Measurements from ENCODE around the gene DCXR. TPM values are rescaled to one million over a fixed set of nuclear protein-coding genes. Genes with fewer than 3 reads are reported as not detected.

The DCXR gene
- total and polyA plus RNA-seq, 2 experiments from 2014 or later: 70.2 to 75.8 TPM

GRCh38 chr17:82009413-82009812 is 28.1 kb downstream of the DCXR start:
- TF ChIP-seq EZH2 (IDR thresholded peaks at IDR 0.05; ENCODE audit: insufficient read depth, poor library complexity, severe bottlenecking) (no peak), EZH2phosphoT487 (IDR thresholded peaks at IDR 0.05; ENCODE audit: insufficient read depth, low read depth) (no peak)
- no peak overlapping the region for H3K9ac ChIP-seq
- 94% methylated on average over 15 of the region's 15 CpGs for WGBS, 2 experiments (ENCODE audit: low coverage in 1 of 2, low lambda C conversion rate in 2 of 2, missing lambda C conversion rate in 2 of 2)
- no peaks in the 10 kb centered on the region for H3K36me3 ChIP-seq (ENCODE audit: low read depth)
- H4K20me1 ChIP-seq (ENCODE audit: insufficient read depth): no peaks in the 10 kb centered on the region
- no peaks in the 10 kb centered on the region for H3K9me3 ChIP-seq (ENCODE audit: low read depth)
- in situ Hi-C loops (cut with MboI): no loop called here
- DNase-seq: no peak
- H3K79me2 ChIP-seq (ENCODE audit: insufficient read depth): no peaks in the 10 kb centered on the region
- no peaks in the 10 kb centered on the region for H3F3A ChIP-seq (ENCODE audit: insufficient read depth)
- no peaks in the 10 kb centered on the region for H3K27me3 ChIP-seq (replicated peaks; ENCODE audit: insufficient read depth)
- no peaks in the 10 kb centered on the region for H3K9me2 ChIP-seq (ENCODE audit: insufficient read depth)
- no peak overlapping the region for H3K4me2 ChIP-seq (ENCODE audit: unreplicated experiment)
- H3K4me1 ChIP-seq (ENCODE audit: insufficient read depth): peaks cover 13% of the 10 kb centered on the region
- H3K27ac ChIP-seq: no peak overlapping the region
- H2AFZ ChIP-seq: no peak overlapping the region
- H3K4me3 ChIP-seq: no peak overlapping the region

- Histone ChIP-seq H3K4me3 (no peak overlapping the region), H3K9me3 (ENCODE audit: low read depth) (no peaks in the 10 kb centered on the region), H3K79me2 (ENCODE audit: insufficient read depth) (no peaks in the 10 kb centered on the region), H3K27me3 (replicated peaks; ENCODE audit: insufficient read depth) (no peaks in the 10 kb centered on the region), H4K20me1 (ENCODE audit: insufficient read depth) (no peaks in the 10 kb centered on the region), H3K27ac (no peak overlapping the region), H3K9me2 (ENCODE audit: insufficient read depth) (no peaks in the 10 kb centered on the region), H2AFZ (no peak overlapping the region), H3K9ac (no peak overlapping the region), H3K4me1 (ENCODE audit: insufficient read depth) (peaks cover 17% of the 10 kb centered on the region), H3F3A (ENCODE audit: insufficient read depth) (no peaks in the 10 kb centered on the region), H3K4me2 (ENCODE audit: unreplicated experiment) (no peak overlapping the region), H3K36me3 (ENCODE audit: low read depth) (no peaks in the 10 kb centered on the region)
- in situ Hi-C loops (cut with MboI): no loop called here
- TF ChIP-seq EZH2phosphoT487 (IDR thresholded peaks at IDR 0.05; ENCODE audit: insufficient read depth, low read depth) (no peak), EZH2 (IDR thresholded peaks at IDR 0.05; ENCODE audit: insufficient read depth, poor library complexity, severe bottlenecking) (no peak)
- no peak for DNase-seq
- 95% methylated on average over 26 to 27 of the region's 28 CpGs for WGBS, 2 experiments (ENCODE audit: low coverage in 1 of 2, low lambda C conversion rate in 2 of 2, missing lambda C conversion rate in 2 of 2)
These were observed 28.5 kb downstream of the DCXR start for GRCh38 chr17:82008941-82009405.

- Histone ChIP-seq H3K4me2 (ENCODE audit: unreplicated experiment) (no peak overlapping the region), H3K27me3 (replicated peaks; ENCODE audit: insufficient read depth) (no peaks in the 10 kb centered on the region), H3K4me3 (no peak overlapping the region), H3F3A (ENCODE audit: insufficient read depth) (no peaks in the 10 kb centered on the region; the same call in 1 of the 2 replicates), H3K4me1 (ENCODE audit: insufficient read depth) (peaks cover 20% of the 10 kb centered on the region), H3K9me3 (ENCODE audit: low read depth) (no peaks in the 10 kb centered on the region), H3K9ac (no peak overlapping the region), H2AFZ (no peak overlapping the region), H3K9me2 (ENCODE audit: insufficient read depth) (no peaks in the 10 kb centered on the region), H3K27ac (no peak overlapping the region), H4K20me1 (ENCODE audit: insufficient read depth) (no peaks in the 10 kb centered on the region), H3K79me2 (ENCODE audit: insufficient read depth) (no peaks in the 10 kb centered on the region), H3K36me3 (ENCODE audit: low read depth) (no peaks in the 10 kb centered on the region)
- 86 to 93% methylated on average over 13 to 25 of the region's 26 CpGs for WGBS, 2 experiments (ENCODE audit: low coverage in 1 of 2, low lambda C conversion rate in 2 of 2, missing lambda C conversion rate in 2 of 2)
- no peak for TF ChIP-seq EZH2phosphoT487 (IDR thresholded peaks at IDR 0.05; ENCODE audit: insufficient read depth, low read depth)
- no peak for TF ChIP-seq EZH2 (IDR thresholded peaks at IDR 0.05; ENCODE audit: insufficient read depth, poor library complexity, severe bottlenecking)
- DNase-seq: no peak
- in situ Hi-C loops (cut with MboI): no loop called here
These were observed 29.1 kb downstream of the DCXR start for GRCh38 chr17:82008258-82008940.

- Histone ChIP-seq H3K4me3 (no peak overlapping the region), H3K27me3 (replicated peaks; ENCODE audit: insufficient read depth) (no peaks in the 10 kb centered on the region), H3K9me3 (ENCODE audit: low read depth) (no peaks in the 10 kb centered on the region), H3K9ac (no peak overlapping the region), H3K36me3 (ENCODE audit: low read depth) (no peaks in the 10 kb centered on the region), H3K27ac (no peak overlapping the region), H4K20me1 (ENCODE audit: insufficient read depth) (no peaks in the 10 kb centered on the region), H3K4me2 (ENCODE audit: unreplicated experiment) (no peak overlapping the region), H3K4me1 (ENCODE audit: insufficient read depth) (peaks cover 27% of the 10 kb centered on the region), H3K79me2 (ENCODE audit: insufficient read depth) (no peaks in the 10 kb centered on the region), H3K9me2 (ENCODE audit: insufficient read depth) (no peaks in the 10 kb centered on the region), H2AFZ (no peak overlapping the region), H3F3A (ENCODE audit: insufficient read depth) (peaks cover 4% of the 10 kb centered on the region)
- 93 to 94% methylated on average over 30 of the region's 30 CpGs for WGBS, 2 experiments (ENCODE audit: low coverage in 1 of 2, low lambda C conversion rate in 2 of 2, missing lambda C conversion rate in 2 of 2)
- TF ChIP-seq EZH2phosphoT487 (IDR thresholded peaks at IDR 0.05; ENCODE audit: insufficient read depth, low read depth): no peak
- no peak for TF ChIP-seq EZH2 (IDR thresholded peaks at IDR 0.05; ENCODE audit: insufficient read depth, poor library complexity, severe bottlenecking)
- in situ Hi-C loops (cut with MboI): no loop called here
- no peak for DNase-seq
These were observed 29.8 kb downstream of the DCXR start for GRCh38 chr17:82007495-82008257.
